Coronary artery (tissue), 2 donors: Measurements from ENCODE around the gene LTBP1.

Source experiments
- DNase-seq: peaks from one replicate; pipeline ENCODE4 v3.0.0-alpha.2; 2017; ENCODE audit warnings: low spot score
- H3K27ac ChIP-seq, 2 donors: fragments of 200-600 bp; sonication (generic); one replicate each; pipeline ENCODE4 v1.5.1; 2016 to 2019
- H3K4me3 ChIP-seq: fragments of 200-600 bp; sonication (generic); 2 replicates; pipeline ENCODE4 v1.5.1; 2016; ENCODE audit warnings: mild to moderate bottlenecking, moderate library complexity
- CTCF ChIP-seq: fragments of 200-600 bp; sonication (generic); IDR thresholded peaks from one replicate; pipeline ENCODE4 v1.5.1; 2019; ENCODE audit warnings: antibody characterized with exemption

LTBP1 gene, protein sequence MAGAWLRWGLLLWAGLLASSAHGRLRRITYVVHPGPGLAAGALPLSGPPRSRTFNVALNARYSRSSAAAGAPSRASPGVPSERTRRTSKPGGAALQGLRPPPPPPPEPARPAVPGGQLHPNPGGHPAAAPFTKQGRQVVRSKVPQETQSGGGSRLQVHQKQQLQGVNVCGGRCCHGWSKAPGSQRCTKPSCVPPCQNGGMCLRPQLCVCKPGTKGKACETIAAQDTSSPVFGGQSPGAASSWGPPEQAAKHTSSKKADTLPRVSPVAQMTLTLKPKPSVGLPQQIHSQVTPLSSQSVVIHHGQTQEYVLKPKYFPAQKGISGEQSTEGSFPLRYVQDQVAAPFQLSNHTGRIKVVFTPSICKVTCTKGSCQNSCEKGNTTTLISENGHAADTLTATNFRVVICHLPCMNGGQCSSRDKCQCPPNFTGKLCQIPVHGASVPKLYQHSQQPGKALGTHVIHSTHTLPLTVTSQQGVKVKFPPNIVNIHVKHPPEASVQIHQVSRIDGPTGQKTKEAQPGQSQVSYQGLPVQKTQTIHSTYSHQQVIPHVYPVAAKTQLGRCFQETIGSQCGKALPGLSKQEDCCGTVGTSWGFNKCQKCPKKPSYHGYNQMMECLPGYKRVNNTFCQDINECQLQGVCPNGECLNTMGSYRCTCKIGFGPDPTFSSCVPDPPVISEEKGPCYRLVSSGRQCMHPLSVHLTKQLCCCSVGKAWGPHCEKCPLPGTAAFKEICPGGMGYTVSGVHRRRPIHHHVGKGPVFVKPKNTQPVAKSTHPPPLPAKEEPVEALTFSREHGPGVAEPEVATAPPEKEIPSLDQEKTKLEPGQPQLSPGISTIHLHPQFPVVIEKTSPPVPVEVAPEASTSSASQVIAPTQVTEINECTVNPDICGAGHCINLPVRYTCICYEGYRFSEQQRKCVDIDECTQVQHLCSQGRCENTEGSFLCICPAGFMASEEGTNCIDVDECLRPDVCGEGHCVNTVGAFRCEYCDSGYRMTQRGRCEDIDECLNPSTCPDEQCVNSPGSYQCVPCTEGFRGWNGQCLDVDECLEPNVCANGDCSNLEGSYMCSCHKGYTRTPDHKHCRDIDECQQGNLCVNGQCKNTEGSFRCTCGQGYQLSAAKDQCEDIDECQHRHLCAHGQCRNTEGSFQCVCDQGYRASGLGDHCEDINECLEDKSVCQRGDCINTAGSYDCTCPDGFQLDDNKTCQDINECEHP (N-terminal part only)

DNA sequence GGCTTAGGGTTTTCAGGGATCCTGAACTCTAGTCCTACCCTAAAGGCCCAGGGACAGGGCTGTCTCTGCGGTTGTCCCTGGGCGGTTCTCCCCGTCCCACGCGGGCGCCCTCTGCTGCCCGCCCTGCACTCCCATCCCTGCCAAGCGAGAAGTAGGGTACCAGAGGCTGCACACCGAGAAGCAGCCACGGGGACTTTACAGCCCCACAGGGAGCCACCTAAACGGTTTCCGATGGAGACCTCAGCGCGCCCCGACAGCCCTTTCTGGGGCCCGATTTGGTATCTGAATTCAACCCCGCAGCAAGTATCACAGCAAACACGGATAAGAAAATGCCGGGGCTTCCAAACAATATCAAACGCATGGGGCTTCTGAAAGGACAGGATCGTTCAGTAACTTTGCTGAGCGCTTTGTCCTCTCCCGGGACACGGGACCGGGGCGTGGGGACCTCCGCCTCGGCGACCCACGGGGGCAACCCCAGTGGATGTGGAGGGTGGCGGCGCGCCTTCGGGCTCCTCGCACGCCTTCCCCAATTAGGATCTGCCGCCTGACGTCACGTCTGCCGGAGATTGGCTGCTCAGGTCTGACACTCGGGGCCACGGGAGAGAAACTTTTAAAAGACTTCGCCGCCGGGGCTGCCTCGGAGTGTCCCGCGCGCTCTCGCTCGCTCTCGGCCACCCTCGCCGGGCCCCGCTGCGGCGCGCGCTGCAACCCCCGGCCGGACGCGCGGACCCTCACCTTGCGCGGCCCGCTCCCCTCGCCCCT, at the start of gene LTBP1:
Gene LTBP1 (plus strand): TSS at position 640 of the 762 bp plus-strand sequence. CDS start 372 bp downstream, outside the sequence.
- peak; percentile 41 for TF ChIP-seq CTCF
- Histone ChIP-seq H3K27ac (peak within 1 kb of the TSS; percentile 90), H3K4me3 (peak within 1 kb of the TSS; percentile 89)
- peak; percentile 79 for DNase-seq

DNA sequence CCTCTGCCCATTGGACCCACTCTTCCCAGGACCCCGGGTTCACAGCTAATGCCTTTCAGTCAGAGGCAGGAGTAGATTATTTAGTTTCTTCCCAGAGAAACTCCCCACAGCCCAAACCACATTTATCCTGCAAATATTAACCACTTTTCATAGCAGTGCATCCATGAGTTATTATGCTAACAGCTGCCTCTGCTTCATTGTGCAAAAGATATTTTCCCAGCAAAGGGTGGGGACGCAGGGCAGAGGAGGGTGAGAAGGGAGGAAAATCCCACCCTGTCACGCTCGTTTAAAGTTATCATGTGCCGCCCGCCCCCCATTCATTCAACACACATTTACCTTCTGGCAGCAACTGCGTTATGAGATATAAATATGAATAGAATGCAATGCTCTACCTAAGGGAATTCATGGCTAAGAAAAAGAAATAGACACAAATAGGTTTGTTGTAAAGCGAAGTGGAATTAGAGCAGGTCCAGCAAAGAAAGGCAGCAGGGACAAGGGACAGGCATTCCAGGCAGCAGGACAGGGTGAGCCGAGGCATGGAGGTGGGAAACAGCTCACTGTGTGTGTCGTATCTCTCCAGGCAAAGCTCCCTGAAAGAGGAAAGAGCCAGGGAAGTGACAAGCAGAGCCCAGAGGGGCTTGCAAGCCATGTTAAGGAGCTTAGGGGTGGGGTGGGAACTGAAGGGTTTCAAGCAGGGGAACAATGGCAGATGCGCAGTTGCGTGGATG, 46.3 kb upstream of the LTBP1 start:
- DNase-seq: no peak
- Histone ChIP-seq H3K27ac (no peak overlapping the region), H3K4me3 (no peak overlapping the region)
- no peak for TF ChIP-seq CTCF

GRCh38 chr2:32901313-32901712, 45.4 kb upstream of the LTBP1 start:
- Histone ChIP-seq H3K27ac (no peak overlapping the region), H3K4me3 (no peak overlapping the region)
- TF ChIP-seq CTCF: no peak
- no peak for DNase-seq

GRCh38 chr2:32902174-32902573, 44.6 kb upstream of the LTBP1 start:
- Histone ChIP-seq H3K4me3 (no peak overlapping the region), H3K27ac (no peak overlapping the region)
- no peak for TF ChIP-seq CTCF
- no peak for DNase-seq

DNA sequence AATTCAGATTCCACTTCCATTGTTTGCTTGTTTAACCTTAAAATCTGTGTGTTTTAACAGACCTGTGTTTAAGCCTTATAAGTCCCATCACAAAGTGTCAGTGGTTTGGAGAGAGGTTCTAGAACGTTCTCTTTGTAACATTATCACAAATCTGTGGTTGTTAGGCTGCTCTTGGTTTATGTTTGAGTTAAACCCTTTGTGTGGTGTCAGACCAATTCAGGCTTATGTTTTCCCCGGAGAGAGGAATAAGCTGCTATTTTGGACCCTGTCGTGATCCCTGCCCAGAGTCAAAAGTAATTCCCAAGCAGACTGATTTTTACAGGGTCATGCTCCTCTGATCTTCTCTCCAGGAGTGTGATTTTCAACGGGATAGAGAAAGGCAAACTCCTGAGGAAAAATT, 43.8 kb upstream of the LTBP1 start:
- Histone ChIP-seq H3K4me3 (no peak overlapping the region), H3K27ac (no peak overlapping the region)
- no peak for TF ChIP-seq CTCF
- DNase-seq: no peak

DNA sequence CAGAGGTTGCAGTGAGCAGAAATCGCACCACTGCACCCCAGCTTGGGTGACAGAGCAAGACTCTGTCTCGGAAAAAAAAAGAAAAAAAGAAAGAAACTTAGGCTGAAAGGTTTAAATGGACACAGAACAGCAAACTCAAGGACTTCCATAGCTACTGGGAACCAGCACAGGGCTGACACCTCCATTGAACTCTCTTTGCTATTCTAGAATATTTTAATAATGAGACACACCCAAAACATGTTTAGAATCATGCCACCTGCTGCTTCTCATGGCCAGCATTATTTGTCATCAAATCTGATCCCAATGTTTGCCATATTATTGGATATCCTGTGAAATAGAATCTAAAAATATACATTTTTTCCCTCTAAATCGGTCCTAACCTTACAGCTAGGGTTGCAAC, 42.7 kb upstream of the LTBP1 start:
- no peak for DNase-seq
- TF ChIP-seq CTCF: no peak
- H3K4me3 ChIP-seq: no peak overlapping the region
- no peak overlapping the region for H3K27ac ChIP-seq
